Measurements from ENCODE around the gene AGAP1. TPM values are rescaled to one million over a fixed set of nuclear protein-coding genes. Genes with fewer than 3 reads are reported as not detected.

The AGAP1 gene
- polyA plus RNA-seq, 1 donor from 2014 or later = 17.4 TPM

DNA sequence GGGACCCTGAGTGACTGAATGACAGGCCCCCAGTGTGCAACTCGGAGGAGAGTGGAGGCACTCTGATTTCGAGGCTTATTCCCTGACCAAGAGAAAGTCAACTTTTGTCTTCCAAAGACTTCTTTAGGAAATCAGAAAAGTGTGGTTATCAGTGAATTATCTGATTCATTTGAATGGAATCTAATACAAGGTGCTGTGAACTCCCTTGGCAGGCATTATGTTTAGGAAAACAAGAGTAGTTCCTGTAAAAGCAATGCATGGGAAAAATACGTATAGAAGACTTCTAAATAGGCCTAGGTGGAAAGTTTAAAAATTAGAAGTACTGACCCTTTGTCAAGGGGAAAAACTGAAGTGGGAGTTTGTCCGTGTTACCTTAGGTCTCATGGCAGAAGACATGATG lies 404.9 kb downstream of the AGAP1 start:
- Histone ChIP-seq H3K36me3 (ENCODE audit: insufficient read depth, low read length) (peaks cover 11% of the 10 kb centered on the region), H3K9me3 (ENCODE audit: low read length) (peaks cover 2% of the 10 kb centered on the region), H3K79me2 (replicated peaks; ENCODE audit: insufficient read depth, low read length) (no peaks in the 10 kb centered on the region), H4K20me1 (ENCODE audit: insufficient read depth) (no peaks in the 10 kb centered on the region), H3K4me3 (ENCODE audit: low read length) (no peak overlapping the region), H3F3A (ENCODE audit: insufficient read depth, low read length, poor library complexity, severe bottlenecking) (no peaks in the 10 kb centered on the region), H3K27me3 (ENCODE audit: insufficient read depth, low read depth, low read length) (no peaks in the 10 kb centered on the region), H3K27ac (ENCODE audit: low read length) (no peak overlapping the region), H2AFZ (ENCODE audit: low read depth, low read length) (no peak overlapping the region), H3K4me2 (ENCODE audit: low read length) (no peak overlapping the region), H3K9ac (ENCODE audit: low read length) (no peak overlapping the region), H3K9me2 (ENCODE audit: insufficient read depth, low read length) (no peaks in the 10 kb centered on the region)
- no peak for TF ChIP-seq SMC3 (conservative IDR thresholded peaks at IDR 0.05; ENCODE audit: poor library complexity)
- TF ChIP-seq EZH2 (IDR thresholded peaks at IDR 0.05; ENCODE audit: borderline replicate concordance, insufficient read depth, low read length, poor library complexity, severe bottlenecking) = no peak
- TF ChIP-seq RAD21 (conservative IDR thresholded peaks at IDR 0.05) = no peak
- no peak for TF ChIP-seq POLR2AphosphoS5 (IDR thresholded peaks at IDR 0.05)
- TF ChIP-seq EP300 (conservative IDR thresholded peaks at IDR 0.05; ENCODE audit: poor library complexity, severe bottlenecking) = no peak
- no peak for TF ChIP-seq TAF1 (IDR thresholded peaks at IDR 0.05; ENCODE audit: low read depth)
- TF ChIP-seq, protein P1, sequence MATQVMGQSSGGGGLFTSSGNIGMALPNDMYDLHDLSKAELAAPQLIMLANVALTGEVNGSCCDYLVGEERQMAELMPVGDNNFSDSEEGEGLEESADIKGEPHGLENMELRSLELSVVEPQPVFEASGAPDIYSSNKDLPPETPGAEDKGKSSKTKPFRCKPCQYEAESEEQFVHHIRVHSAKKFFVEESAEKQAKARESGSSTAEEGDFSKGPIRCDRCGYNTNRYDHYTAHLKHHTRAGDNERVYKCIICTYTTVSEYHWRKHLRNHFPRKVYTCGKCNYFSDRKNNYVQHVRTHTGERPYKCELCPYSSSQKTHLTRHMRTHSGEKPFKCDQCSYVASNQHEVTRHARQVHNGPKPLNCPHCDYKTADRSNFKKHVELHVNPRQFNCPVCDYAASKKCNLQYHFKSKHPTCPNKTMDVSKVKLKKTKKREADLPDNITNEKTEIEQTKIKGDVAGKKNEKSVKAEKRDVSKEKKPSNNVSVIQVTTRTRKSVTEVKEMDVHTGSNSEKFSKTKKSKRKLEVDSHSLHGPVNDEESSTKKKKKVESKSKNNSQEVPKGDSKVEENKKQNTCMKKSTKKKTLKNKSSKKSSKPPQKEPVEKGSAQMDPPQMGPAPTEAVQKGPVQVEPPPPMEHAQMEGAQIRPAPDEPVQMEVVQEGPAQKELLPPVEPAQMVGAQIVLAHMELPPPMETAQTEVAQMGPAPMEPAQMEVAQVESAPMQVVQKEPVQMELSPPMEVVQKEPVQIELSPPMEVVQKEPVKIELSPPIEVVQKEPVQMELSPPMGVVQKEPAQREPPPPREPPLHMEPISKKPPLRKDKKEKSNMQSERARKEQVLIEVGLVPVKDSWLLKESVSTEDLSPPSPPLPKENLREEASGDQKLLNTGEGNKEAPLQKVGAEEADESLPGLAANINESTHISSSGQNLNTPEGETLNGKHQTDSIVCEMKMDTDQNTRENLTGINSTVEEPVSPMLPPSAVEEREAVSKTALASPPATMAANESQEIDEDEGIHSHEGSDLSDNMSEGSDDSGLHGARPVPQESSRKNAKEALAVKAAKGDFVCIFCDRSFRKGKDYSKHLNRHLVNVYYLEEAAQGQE (IDR thresholded peaks at IDR 0.05; ENCODE audit: borderline replicate concordance) = no peak
- no peak for TF ChIP-seq MXI1 (conservative IDR thresholded peaks at IDR 0.05; ENCODE audit: poor library complexity, severe bottlenecking)
- TF ChIP-seq, protein P2, sequence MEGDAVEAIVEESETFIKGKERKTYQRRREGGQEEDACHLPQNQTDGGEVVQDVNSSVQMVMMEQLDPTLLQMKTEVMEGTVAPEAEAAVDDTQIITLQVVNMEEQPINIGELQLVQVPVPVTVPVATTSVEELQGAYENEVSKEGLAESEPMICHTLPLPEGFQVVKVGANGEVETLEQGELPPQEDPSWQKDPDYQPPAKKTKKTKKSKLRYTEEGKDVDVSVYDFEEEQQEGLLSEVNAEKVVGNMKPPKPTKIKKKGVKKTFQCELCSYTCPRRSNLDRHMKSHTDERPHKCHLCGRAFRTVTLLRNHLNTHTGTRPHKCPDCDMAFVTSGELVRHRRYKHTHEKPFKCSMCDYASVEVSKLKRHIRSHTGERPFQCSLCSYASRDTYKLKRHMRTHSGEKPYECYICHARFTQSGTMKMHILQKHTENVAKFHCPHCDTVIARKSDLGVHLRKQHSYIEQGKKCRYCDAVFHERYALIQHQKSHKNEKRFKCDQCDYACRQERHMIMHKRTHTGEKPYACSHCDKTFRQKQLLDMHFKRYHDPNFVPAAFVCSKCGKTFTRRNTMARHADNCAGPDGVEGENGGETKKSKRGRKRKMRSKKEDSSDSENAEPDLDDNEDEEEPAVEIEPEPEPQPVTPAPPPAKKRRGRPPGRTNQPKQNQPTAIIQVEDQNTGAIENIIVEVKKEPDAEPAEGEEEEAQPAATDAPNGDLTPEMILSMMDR (IDR thresholded peaks at IDR 0.05; ENCODE audit: poor library complexity, severe bottlenecking) = no peak

DNA sequence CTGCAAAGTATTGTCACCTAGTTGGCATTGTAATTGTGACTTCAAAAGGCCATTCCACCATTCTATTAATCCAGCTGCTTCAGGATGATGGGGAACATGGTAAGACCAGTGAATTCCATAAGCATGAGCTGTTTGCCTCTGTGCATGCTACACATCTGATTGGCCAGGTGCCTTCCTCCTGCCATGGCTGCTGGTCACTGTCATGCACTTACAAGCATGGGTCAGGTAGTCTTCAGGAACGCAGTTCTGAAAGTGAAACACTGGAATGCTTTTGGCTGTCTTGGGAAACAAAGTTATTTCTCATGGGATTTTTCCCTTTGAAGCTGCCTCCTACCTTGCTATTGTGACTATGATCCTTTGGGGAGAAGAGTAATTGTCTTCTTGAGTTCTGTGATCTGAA lies 406.8 kb downstream of the AGAP1 start:
- H3K4me2 ChIP-seq (ENCODE audit: low read length) = no peak overlapping the region
- no peaks in the 10 kb centered on the region for H3K79me2 ChIP-seq (replicated peaks; ENCODE audit: insufficient read depth, low read length)
- H3K9me2 ChIP-seq (ENCODE audit: insufficient read depth, low read length) = no peaks in the 10 kb centered on the region
- H3K9ac ChIP-seq (ENCODE audit: low read length) = no peak overlapping the region
- H2AFZ ChIP-seq (ENCODE audit: low read depth, low read length) = no peak overlapping the region
- no peak overlapping the region for H3K4me3 ChIP-seq (ENCODE audit: low read length)
- H4K20me1 ChIP-seq (ENCODE audit: insufficient read depth) = no peaks in the 10 kb centered on the region
- no peaks in the 10 kb centered on the region for H3F3A ChIP-seq (ENCODE audit: insufficient read depth, low read length, poor library complexity, severe bottlenecking)
- H3K36me3 ChIP-seq (ENCODE audit: insufficient read depth, low read length) = peaks cover under 1% of the 10 kb centered on the region
- peaks cover 2% of the 10 kb centered on the region for H3K9me3 ChIP-seq (ENCODE audit: low read length)
- TF ChIP-seq EZH2 (IDR thresholded peaks at IDR 0.05; ENCODE audit: borderline replicate concordance, insufficient read depth, low read length, poor library complexity, severe bottlenecking) (no peak), POLR2AphosphoS5 (IDR thresholded peaks at IDR 0.05) (no peak), RAD21 (conservative IDR thresholded peaks at IDR 0.05) (no peak), TAF1 (IDR thresholded peaks at IDR 0.05; ENCODE audit: low read depth) (no peak), MXI1 (conservative IDR thresholded peaks at IDR 0.05; ENCODE audit: poor library complexity, severe bottlenecking) (no peak), EP300 (conservative IDR thresholded peaks at IDR 0.05; ENCODE audit: poor library complexity, severe bottlenecking) (no peak), SMC3 (conservative IDR thresholded peaks at IDR 0.05; ENCODE audit: poor library complexity) (no peak)
- TF ChIP-seq, protein P2 (IDR thresholded peaks at IDR 0.05; ENCODE audit: poor library complexity, severe bottlenecking) = no peak
- TF ChIP-seq, protein P1 (IDR thresholded peaks at IDR 0.05; ENCODE audit: borderline replicate concordance) = no peak
- no peak overlapping the region for H3K27ac ChIP-seq (ENCODE audit: low read length)
- H3K27me3 ChIP-seq (ENCODE audit: insufficient read depth, low read depth, low read length) = no peaks in the 10 kb centered on the region

Data from neural cell (in vitro differentiated cells).